NCI-H1417 (cell line): ENCODE measurements around the gene WNT3.
"Not testable (repeated sequence)": the region's sequence is repeated elsewhere in the genome, so short reads cannot be mapped to it uniquely, and the experiment has no call there.

Experiments
- DNase-seq, 3 experiments: peaks; one replicate each; lab custom pipeline; 2025; lab: John Stamatoyannopoulos, UW

The WNT3 gene

GRCh38 chr17:46812624-46813318, 5.7 kb downstream of the WNT3 start:
- no peak for DNase-seq

DNA sequence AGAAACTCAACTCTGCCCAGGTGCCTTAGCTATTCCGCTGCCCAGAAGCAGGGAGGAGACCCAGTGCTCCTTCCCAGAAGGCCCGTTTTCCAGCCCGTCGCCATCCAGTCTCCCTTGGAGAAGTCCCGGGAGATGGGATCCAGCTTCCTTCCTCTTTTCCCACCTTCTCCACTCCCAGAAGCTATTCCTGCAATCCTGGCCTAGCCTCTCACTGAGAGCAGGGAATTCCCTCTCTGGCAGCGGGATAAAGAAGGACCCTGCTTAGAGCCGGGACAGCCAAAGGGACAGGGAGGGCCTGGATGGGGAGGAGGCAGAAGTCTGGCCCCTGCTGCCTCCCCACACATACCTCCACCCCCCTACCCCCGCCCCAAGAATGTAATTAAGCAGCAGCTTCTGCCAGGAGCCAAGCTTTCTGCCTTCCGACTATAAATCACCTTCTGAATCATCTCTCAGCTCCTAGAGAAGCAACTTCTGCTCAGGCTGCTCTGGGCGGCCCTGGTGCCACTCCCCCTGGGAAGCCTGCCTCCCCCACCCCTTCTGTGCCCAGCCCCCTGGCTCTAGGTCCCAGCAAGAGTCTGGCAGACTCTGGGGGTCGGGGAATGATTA, 6.4 kb downstream of the WNT3 start:
- DNase-seq, result no peak

DNA sequence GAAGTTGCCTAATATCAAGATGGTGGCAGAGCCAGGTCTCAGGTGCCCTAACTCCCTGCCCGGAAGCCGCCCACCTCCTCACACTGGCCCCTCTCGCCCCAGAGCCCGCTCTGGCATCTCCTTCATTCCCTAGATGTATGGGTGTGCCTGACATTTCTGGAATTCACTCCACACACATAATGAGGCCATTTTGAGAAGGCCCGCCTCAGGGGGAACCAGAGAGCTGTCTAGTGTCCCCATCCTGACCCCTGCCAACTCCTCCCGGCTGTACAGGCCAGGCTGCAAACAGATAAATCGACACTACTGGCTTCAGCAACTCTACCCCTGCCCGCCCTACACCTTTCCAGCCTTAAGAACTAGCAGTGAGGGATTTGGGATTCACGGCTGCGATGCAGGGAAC, 7.7 kb downstream of the WNT3 start:
- DNase-seq, result no peak

DNA sequence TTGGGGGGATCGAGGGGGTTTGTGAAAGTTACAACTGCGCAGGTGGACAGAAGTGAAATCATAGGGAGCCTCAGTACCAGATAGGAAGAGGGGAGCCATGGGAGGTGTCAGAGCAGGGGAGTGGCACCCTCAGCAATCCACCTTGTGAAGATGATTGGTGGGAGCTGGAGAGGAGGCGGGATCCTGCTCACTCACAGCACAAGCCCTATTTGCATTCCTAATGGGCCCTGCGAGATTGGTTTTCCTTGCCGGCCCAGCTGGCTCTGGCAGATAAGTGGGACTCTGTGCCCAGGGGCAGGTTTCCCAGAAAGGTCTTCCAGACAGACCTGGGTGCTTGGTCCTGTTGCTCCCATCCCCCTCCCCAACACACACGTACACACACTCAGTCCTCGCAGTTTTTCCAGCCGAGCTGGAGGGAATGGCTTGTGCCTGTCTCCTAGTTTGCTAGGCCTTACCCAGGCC, 9.4 kb downstream of the WNT3 start:
- no peak for DNase-seq

- DNase-seq, result no peak
These were observed 12.7 kb downstream of the WNT3 start for GRCh38 chr17:46805771-46806170.

GRCh38 chr17:46803544-46803943, 14.9 kb downstream of the WNT3 start:
- DNase-seq, result no peak

GRCh38 chr17:46802800-46803199, 15.7 kb downstream of the WNT3 start:
- DNase-seq, result no peak

DNA sequence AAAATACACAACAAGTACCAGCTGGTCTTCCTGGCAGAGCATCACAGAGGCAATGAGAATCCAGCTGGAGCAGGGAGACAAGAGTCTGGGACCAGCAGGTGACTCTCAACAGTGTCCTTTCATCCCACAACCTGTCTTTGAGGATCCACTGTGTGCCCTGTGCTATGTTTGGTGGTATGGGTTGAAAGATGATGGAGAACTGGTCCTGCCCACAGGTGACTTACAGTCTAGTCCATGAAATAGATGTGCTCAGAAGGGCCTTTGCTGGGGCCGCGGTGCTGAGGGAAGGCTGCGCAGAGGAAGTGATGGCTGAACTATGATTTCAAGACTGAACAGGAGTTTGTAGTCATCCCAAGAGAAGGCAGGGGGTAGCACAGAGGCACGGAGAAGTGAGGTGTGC, 17.9 kb downstream of the WNT3 start:
- DNase-seq, result no peak

- no peak for DNase-seq
These were observed 21.4 kb downstream of the WNT3 start for GRCh38 chr17:46796956-46797530.

DNA sequence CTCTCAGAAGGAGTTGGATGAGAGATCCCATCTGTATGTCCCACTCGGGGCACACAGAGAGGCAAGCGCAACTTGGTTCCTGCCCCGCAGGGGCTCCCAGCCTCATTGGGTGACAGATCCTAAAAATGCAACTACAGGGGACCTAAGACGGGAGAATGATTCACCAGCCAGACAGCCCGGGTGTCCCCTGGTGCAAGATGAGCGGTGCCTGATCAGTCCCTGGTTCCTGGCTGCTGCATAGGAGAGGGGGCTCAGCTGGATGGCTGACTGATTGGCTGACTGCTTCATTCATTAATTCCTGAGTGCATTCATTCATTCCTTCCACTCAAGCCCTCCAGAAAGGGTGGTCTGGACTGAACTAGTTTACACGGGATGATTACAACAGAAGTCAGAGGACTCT, 22.0 kb downstream of the WNT3 start:
- DNase-seq, result no peak

DNA sequence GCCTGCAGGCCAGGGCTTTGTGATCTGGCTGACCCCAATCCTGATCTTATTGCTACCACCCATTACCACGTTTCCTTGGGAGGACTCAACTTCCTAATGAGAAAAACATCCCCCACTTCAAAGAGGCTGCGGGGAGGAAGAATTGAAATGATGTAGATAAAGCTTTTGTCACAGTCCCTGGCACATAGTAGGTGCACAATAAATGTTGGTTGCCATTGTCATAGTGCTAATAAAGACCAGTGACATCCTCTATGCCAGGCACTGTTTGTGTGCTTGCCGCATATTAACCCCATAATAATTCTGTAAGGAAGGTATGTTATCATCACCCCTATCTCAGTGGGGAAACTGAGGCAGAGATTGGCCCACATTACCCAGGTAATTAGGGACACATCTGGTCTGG, 22.4 kb downstream of the WNT3 start:
- no peak for DNase-seq

- peak in 2 of 3 experiments; percentile 13 to 46 for DNase-seq
These were observed 23.0 kb downstream of the WNT3 start for GRCh38 chr17:46795379-46795952.

DNA sequence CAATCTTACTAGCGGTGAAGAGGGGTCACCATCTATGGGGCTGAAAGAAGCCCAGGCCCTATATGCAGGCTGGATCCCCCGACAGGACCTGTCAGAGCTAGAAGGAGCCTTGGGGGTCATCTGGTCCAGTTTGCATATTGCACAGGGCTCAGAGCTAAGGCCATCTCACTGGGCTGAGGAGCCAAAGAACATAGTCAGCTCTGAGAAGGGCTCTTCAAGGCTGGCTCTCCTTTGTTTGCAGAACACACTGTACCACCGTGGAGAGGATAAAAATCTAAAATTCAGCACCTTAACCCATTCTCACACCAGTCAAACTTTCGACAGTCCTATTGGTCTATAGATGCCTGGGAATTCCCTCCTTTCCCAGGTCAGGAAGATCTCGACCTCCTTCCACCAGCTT, 24.2 kb downstream of the WNT3 start:
- DNase-seq, result no peak

- no peak for DNase-seq
These were observed 25.0 kb downstream of the WNT3 start for GRCh38 chr17:46793541-46793940.

DNA sequence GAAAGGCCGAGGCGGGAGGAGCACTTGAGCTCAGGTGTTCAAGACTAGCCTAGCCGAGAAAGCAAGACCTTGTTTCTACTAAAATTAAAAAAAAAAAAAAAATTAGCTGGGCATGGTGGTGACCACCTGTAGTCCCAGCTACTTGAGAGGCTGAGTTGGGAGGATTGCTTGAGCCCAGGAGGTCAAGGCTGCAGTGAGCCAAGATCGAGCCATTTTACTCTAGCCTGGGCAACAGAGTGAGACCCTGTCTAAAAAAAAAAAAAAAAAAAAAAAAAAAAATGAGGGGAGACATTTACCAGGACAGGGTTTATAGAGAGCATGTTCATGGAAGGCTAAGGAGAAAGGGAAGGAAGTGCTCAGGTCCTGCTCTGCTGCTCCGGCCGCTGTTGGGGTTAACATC, 25.5 kb downstream of the WNT3 start:
- not testable (repeated sequence) for DNase-seq

DNA sequence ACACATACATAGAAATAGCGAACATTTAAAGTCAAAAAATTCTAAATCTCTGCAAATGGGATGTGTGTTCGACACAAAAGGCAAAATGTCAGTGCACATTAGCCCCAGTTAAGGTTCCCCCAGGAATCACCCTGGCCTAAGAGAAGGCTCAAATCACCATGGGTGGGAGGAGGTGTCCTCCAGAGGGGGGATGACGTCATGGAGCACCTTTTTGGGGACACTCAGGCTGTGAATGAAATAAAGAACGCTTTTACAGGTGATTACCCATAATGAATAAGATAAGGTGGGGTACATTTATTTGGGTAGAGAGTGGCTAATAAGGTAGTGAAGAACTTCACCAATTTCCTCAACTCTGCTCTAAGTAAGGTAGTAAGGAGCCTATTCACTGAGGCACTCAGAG, 26.4 kb downstream of the WNT3 start:
- no peak for DNase-seq

GRCh38 chr17:46791531-46791930, 27.0 kb downstream of the WNT3 start:
- no peak for DNase-seq

DNA sequence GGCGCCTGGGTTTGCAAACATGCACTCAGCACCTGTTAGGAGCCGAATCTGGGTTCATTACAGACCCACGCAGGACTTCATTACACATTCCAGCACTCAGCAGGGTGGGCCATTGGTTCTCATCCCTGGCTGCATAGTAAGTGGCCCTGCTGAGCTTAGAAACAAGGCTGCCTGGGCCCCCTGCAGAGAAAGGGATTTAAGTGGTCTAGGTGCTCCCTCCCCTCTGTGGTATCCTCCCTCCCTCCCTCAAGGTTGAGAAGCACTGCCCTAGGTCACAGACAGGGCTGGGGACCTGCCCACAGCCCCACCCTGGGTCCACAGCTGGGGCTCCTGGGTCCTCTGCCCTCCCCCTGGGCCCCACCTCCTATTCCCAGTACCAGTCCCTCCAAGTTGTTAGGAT, 28.3 kb downstream of the WNT3 start:
- DNase-seq, result no peak

- no peak for DNase-seq
These were observed 28.9 kb downstream of the WNT3 start for GRCh38 chr17:46789610-46790009.

DNA sequence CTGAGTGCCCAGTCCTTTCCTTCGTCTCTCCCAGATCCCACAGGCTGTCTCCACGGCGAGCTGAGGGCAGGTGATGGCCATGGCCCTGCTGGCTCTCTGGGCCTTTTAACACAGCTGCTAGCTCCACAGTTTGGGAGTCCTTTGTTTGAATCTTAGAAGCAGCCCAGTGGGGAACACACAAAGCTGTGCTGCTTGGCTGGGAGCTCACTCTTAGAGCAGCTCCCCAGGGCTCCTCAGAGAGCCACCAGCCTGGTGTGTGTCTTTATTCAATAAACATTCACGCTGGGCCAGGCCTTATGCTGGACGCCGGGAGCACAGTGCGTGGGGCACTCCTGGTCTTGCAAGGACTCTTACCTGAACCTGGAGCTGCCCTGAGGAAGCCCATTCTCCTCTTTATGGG, 29.7 kb downstream of the WNT3 start:
- no peak for DNase-seq

- no peak for DNase-seq
These were observed 30.2 kb downstream of the WNT3 start for GRCh38 chr17:46788300-46788699.

- no peak for DNase-seq
These were observed 31.0 kb downstream of the WNT3 start for GRCh38 chr17:46787478-46787877.

GRCh38 chr17:46785696-46786095, 32.8 kb downstream of the WNT3 start:
- no peak for DNase-seq
